ENCODE data around the gene RBM26. TPM values are rescaled to one million over a fixed set of nuclear protein-coding genes. Genes with fewer than 3 reads are reported as not detected.

The RBM26 gene
- polyA plus RNA-seq, 1 of the 3 experiments (the other 2 are of a cell fraction): 12.5 TPM

DNA sequence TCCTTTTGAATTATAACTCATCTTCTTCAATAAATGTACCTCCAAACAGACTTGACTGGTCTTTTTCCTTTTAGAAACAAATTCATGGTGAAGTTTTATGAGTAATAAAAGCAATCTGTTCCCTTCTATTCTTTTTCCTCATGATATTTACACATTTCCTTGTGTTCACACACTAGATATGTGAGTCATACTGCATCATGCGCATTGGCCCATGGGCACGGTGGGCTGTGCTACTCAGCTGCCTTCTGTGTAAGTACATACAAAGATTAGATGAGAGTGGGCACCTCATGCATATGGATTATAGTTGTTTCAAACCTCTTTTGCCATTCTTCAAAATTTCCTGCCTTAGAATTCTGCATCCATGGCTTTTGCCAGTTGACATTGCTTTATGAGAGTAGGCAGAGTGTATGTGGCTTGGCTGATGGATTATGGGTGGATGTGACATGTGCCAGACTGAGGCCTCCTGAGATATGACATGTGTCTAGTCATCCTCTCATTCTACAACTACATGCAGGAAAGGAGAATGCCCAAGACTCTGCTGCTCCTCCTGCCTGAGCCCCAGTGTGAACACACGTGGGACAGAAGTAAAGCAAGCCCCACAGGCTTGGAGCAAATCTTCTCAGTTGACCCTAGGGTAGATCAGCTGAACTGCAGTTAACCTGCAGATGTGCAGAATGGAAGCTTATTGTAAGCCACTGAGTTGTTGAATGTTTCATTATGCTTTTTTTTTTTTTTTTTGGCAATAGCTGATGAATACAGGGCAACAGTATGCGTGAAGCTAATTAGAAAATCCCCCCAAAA, 109.9 kb downstream of the RBM26 start:
- Histone ChIP-seq H3K27me3 (ENCODE audit: insufficient read depth) (peaks cover 5% of the 10 kb centered on the region; the same call in 1 of the 2 replicates), H3K4me2 (no peak overlapping the region), H3K9me3 (no peaks in the 10 kb centered on the region), H3F3A (replicated peaks; ENCODE audit: insufficient read depth) (no peaks in the 10 kb centered on the region), H4K20me1 (ENCODE audit: insufficient read depth) (no peaks in the 10 kb centered on the region), H3K79me2 (ENCODE audit: insufficient read depth) (no peaks in the 10 kb centered on the region), H3K4me3 (ENCODE audit: low read depth in 2 of 2, low read length in 1 of 2) (no peak overlapping the region), H3K4me1 (ENCODE audit: control insufficient read depth in 1 of 2, insufficient read depth in 2 of 2, low read depth in 1 of 2, low read length in 1 of 2) (no peaks in the 10 kb centered on the region), H3K27ac (ENCODE audit: low read depth in 2 of 2, low read length in 1 of 2) (no peak overlapping the region), H3K9ac (no peak overlapping the region), H3K9me2 (no peaks in the 10 kb centered on the region), H3K36me3 (replicated peaks in 1 of 2; ENCODE audit: control insufficient read depth in 1 of 2, insufficient read depth in 2 of 2, low read length in 1 of 2) (no peaks in the 10 kb centered on the region), H2AFZ (ENCODE audit: low read depth) (no peak overlapping the region)
- no peak for DNase-seq
- CTCF ChIA-PET: interaction anchor here (1.0 kb wide), 1 partner anchor 57 kb away, joined by 3 read pairs; no protein-coding TSS in a partner anchor
- no peak for TF ChIP-seq MEF2A (IDR thresholded peaks at IDR 0.05; ENCODE audit: borderline replicate concordance, low read depth)
- TF ChIP-seq GABPA (IDR thresholded peaks at IDR 0.05; ENCODE audit: low read depth): no peak
- no peak for TF ChIP-seq ZBTB33 (IDR thresholded peaks at IDR 0.05; ENCODE audit: borderline replicate concordance, low read depth)
- no peak for TF ChIP-seq FOSL2 (IDR thresholded peaks at IDR 0.05; ENCODE audit: borderline replicate concordance, low read depth)
- no peak for TF ChIP-seq ELF1 (IDR thresholded peaks at IDR 0.05)
- TF ChIP-seq SIN3A (IDR thresholded peaks at IDR 0.05; ENCODE audit: borderline replicate concordance, low read depth, low read length): no peak
- TF ChIP-seq FOXM1 (IDR thresholded peaks at IDR 0.05; ENCODE audit: low read depth): no peak
- no peak for TF ChIP-seq TAF1 (IDR thresholded peaks at IDR 0.05; ENCODE audit: borderline replicate concordance, low read depth, low read length)
- no peak for TF ChIP-seq MXI1 (IDR thresholded peaks at IDR 0.05; ENCODE audit: low read depth, low read length)
- no peak for TF ChIP-seq TEAD4 (IDR thresholded peaks at IDR 0.05; ENCODE audit: borderline replicate concordance, insufficient read depth)
- TF ChIP-seq, protein P1, sequence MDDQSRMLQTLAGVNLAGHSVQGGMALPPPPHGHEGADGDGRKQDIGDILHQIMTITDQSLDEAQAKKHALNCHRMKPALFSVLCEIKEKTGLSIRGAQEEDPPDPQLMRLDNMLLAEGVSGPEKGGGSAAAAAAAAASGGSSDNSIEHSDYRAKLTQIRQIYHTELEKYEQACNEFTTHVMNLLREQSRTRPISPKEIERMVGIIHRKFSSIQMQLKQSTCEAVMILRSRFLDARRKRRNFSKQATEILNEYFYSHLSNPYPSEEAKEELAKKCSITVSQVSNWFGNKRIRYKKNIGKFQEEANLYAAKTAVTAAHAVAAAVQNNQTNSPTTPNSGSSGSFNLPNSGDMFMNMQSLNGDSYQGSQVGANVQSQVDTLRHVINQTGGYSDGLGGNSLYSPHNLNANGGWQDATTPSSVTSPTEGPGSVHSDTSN (IDR thresholded peaks at IDR 0.05): no peak
- TF ChIP-seq USF2 (IDR thresholded peaks at IDR 0.05; ENCODE audit: borderline replicate concordance, low read depth, low read length): no peak
- TF ChIP-seq NFIC (IDR thresholded peaks at IDR 0.05; ENCODE audit: borderline replicate concordance): no peak
- TF ChIP-seq GATA2 (CRISPR knock-in tag; IDR thresholded peaks at IDR 0.05): no peak
- no peak for TF ChIP-seq YY1 (IDR thresholded peaks at IDR 0.05; ENCODE audit: low read depth)
- TF ChIP-seq RXRA (IDR thresholded peaks at IDR 0.05; ENCODE audit: borderline replicate concordance, low read depth): no peak
- POLR2A ChIA-PET: no interaction called here
- WGBS (ENCODE audit: low lambda C conversion rate): 60% methylated on average over 4 of the region's 4 CpGs

Measured in SK-N-SH (cell line).